NCI-H2029 (cell line): ENCODE measurements around the gene BMPR2.
"Not testable (repeated sequence)": the region's sequence is repeated elsewhere in the genome, so short reads cannot be mapped to it uniquely, and the experiment has no call there.

Experiments used
- DNase-seq: peaks from one replicate; lab custom pipeline; 2025; lab: John Stamatoyannopoulos, UW

BMPR2 gene

DNA sequence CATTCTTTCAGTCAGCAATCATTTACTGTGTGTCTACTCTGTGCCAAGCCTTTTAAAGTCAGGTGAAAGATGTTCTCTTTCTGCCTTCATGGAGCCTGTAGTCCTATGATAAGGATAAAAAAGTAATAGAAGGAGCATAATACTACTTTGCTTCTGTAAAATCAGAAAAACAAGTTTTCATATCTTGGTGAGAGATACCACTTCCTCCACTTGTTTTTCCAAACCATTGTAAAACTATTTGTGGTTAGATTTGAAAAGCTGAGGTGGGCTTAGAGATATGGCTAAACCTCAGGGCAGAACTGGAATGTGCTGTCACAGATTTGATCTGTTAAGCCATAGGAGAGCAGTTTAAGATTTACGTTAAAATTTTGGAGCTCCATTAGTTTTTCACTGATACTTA, 153.9 kb downstream of the BMPR2 start:
- no peak for DNase-seq

DNA sequence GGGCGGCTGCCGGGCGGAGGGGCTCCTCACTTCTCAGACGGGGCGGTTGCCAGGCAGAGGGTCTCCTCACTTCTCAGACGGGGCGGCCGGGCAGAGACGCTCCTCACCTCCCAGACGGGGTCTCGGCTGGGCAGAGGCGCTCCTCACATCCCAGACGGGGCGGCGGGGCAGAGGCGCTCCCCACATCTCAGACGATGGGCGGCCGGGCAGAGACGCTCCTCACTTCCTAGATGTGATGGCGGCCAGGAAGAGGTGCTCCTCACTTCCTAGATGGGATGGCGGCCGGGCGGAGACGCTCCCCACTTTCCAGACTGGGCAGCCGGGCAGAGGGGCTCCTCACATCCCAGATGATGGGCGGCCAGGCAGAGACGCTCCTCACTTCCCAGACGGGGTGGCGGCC, 159.2 kb downstream of the BMPR2 start:
- not testable (repeated sequence) for DNase-seq

DNA sequence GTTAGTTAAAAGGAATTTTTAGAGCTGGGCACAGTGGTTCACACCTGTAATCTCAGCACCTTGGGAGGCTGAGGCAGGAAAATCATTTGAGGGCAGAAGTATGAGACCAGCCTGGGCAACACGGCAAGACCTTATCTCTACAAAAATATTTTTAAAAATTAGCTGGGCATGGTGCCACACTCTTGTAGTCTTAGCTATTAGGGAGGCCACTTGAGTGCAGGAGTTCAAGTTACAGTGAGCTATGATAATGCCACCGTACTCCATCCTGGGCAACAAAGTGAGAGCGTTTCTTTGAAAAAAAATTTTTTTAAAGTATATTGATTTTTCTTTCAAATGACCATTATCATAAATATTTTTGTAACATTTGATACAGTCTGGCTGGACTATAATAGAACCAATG, 165.0 kb downstream of the BMPR2 start:
- peak; percentile 56 for DNase-seq

DNA sequence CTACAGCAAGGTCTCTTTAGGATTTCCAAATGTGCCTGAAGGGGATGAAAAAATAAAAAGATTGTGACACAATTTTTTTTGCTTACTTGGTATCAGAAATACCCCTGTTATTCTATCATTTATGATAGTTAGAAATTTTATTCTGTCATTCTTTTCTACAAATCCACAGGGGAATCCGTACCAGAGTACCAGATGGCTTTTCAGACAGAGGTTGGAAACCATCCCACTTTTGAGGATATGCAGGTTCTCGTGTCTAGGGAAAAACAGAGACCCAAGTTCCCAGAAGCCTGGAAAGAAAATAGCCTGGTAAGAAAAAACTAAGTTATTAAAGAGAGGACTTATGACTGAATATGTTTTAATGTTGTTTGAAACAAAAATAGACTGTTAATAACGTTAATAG, 166.0 kb downstream of the BMPR2 start:
- DNase-seq: no peak

DNA sequence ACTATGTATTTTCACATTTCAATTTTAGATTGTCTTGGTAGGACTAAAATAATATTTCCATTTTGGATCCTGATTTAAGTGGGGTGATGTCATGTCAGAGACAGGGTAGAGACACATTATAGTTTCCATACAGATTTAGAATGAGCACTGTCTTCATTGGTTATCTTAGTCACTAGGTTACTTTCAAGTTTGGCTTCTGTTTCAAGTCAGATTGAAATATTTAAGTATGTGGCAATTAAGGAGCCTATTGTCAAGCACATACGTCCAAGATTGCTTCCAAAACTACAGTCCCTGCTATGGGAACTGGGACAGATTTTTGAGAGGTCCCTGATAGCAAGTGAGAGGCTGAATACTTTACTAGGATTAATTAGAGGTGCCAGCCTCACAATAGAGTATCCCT, 169.4 kb downstream of the BMPR2 start:
- no peak for DNase-seq

DNA sequence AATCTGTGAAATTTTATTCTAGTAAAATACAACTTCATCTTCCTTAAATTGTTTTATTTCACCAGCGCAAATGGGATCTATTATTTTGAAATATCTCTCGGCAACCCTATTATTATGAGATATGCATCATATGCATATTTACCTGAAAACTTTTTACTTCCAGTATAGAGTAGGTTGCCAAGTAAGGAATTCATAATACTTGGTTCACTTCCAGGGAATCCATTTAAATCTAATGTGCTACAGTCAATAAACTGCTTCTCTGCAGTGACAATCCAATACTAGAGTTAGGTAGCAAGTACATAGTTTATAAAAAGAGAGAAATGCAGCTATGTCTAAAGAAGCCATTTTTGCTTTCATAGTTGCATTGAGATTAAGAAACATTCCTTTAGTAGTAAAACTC, 169.8 kb downstream of the BMPR2 start:
- no peak for DNase-seq

DNA sequence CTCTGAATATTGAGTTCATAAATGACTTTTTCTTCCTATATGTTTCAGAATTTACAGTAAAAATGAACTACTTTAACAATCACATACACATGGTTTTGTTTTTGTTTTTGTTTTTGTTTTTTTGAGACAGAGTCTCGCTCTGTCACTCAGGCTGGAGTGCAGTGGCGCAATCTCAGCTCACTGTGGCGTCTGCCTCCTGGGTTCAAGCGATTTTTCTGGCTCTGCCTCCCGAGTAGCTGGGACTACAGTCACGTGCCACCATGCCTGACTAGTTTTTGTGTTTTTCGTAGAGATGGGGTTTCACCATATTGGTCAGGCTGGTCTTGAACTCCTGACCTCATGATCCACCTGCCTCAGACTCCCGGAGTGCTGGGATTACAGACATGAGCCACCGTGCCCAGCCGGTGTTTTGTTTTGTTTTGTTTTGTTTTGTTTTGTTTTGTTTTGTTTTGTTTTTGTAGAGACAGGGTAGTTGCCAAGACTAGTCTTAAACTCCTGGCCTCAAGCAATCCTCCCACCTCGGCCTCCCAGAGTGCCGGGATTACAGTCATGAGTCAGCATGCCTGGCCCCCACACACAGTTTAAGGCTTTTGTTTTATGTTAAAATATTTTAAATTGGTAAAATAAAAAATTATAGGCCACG, 170.5 kb downstream of the BMPR2 start:
- not testable (repeated sequence) for DNase-seq

DNA sequence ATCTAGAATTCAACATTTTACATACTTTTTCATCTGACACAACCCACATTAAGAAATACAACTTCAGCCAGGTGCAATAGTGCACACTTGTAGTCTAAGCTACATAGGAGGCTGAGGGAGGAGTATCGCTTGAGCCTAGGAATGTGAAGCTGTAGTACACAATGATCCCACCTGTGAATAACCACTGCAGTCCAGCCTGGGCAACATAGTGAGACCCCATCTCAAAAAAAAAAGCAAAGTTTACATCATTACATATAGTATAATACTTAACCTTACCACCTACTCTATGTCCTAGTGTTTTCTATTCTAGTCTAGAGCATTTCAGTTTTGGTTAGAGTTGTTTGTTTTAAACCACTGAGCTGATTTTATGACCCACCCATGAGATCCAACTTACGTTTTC, 172.1 kb downstream of the BMPR2 start:
- DNase-seq: no peak

DNA sequence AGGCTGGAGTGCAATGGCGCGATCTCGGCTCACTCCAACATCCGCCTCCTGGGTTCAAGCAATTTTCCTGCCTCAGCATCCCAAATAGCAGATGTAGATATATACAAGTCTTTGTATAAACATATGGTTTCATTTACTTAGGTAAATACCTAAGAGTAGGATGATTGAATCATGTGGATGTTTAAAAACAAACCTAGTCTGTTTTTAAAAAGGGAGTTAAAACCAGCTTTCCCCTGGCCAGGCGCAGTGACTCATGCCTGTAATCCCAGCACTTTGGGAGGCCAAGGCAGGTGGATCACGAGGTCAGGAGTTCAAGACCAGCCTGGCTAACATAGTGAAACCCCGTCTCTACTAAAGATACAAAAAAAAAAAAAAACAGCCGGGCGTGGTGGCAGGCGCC, 174.9 kb downstream of the BMPR2 start:
- not testable (repeated sequence) for DNase-seq

DNA sequence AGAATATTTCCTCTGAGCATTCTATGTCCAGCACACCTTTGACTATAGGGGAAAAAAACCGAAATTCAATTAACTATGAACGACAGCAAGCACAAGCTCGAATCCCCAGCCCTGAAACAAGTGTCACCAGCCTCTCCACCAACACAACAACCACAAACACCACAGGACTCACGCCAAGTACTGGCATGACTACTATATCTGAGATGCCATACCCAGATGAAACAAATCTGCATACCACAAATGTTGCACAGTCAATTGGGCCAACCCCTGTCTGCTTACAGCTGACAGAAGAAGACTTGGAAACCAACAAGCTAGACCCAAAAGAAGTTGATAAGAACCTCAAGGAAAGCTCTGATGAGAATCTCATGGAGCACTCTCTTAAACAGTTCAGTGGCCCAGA, 179.2 kb downstream of the BMPR2 start:
- no peak for DNase-seq

DNA sequence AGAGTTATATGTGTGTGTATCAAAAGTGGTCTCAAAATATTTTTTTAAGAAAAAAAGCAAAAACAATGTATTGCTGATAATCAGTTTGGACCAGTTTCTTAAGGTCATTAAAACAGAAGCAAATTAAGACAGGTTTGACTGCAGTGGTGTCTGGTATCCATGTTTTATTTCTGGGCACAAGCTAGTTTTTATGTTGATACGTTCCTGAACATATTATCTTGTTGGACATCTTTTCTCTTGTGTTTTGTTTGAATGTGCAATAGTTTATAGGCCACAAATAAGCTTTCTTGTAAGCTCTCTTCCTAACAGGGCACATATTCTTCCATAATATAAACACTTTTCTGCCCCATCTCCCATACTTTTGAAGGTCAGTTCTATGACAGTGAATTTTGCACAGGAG, 184.1 kb downstream of the BMPR2 start:
- no peak for DNase-seq

DNA sequence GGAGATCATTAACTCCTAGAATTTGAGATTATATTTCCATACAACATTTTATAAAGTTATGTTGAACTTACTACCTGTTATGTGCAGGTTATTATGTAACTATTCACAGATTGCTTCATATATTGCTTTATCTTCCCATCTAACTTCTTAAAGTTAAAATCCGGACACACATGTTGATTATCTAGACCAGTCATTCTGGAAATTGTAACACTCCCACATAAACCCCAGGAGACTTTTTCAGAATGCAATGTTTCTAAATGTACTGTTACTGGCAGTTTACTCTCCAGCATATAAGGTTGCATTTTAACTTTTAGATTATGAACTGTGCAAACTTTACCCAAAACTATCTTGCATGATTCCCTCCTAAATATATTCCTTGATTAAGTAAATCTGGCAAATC, 188.1 kb downstream of the BMPR2 start:
- no peak for DNase-seq

DNA sequence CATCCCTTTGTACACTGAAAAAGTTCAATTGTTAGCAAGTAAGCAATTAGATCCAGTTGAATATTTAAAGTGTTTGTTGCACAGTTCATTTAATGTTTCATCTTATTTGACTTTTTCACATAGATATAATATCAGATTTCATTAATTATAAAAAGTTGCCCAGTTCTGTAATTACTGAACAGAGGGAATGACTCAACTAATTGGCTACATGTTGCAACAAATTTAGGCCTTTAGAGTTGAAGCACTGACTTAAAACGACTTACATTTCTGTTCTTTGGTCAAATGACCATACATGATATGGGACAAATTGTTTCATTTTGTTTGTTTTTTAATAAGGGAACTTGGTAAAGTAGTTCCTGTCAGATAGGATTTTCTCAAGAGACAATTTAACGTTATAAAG, 190.2 kb downstream of the BMPR2 start:
- no peak for DNase-seq

DNA sequence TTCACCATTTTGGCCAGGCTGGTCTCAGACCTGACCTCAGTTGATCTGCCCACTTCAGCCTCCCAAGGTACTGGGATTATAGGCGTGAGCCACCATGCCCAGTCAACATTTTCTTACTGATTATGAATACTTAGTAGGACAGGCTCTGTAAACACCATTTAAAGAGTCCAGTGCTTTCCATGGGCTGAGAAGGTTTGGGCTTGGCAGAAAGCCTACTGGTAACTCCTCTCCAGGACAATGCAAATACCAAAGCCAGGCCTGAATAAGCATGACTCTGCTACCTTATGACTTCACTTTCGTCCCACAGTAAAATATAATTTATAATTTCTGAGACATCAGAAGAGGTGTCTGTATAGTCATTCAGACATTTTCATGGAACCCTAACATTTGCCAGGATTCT, 198.4 kb downstream of the BMPR2 start:
- DNase-seq: no peak

DNA sequence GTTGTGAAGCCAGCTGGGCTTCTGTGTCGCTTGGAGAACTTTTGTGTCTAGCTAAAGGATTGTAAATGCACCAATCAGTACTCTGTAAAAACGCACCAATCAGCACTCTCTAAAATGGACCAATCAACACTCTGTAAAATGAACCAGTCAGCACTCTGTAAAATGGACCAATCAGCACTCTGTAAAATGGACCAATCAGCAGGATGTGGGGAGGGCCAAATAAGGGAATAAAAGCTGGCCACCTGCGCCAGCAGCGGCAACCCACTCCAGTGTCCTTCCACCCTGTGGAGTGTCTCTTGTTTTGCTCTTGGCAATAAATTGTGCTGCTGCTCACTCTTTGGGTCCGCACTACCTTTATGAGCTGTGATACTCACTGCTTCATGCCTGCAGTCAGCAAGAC, 199.1 kb downstream of the BMPR2 start:
- DNase-seq: not testable (repeated sequence)

DNA sequence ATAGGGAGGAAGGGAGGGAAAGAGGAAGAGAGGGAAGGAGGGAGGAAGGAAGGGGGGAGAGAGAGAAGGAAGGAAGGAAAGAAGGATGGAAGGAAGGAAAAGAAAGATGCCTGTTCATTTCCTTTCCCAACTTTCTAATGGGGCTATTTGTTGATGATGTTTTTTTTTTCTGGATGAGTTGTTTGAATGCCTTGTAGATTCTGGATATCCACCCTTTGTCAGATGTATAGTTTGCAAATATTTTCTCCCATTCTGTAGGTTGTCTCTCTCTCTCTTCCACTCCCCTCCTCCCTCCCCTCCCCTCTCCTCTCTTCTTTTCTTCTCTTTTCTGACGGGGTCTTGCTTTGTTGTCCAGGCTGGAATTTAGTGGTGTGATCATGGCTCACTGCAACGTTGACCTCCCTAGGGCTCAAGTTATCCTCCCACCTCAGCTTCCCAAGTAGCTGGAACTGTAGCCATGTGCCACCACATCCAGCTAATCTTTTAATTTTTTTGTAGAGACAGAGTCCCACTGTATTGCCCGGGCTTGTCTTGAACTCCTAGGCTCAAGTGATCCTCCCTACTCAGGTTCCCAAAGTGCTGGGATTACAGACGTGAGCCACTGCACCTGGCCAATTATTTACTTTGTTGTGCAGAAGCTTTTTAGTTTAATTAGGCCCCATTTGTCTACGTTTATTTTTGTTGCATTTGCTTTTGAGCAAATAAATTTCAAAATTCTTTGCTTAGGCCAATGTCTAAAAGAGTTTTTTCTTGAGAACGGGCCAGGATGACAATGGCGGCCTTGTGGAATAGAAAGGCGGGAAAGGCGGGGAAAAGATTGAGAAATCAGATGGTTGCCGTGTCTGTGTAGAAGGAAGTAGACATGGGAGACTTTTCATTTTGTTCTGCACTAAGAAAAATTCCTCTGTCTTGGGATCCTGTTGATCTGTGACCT, 201.4 kb downstream of the BMPR2 start:
- peak; percentile 3 for DNase-seq

DNA sequence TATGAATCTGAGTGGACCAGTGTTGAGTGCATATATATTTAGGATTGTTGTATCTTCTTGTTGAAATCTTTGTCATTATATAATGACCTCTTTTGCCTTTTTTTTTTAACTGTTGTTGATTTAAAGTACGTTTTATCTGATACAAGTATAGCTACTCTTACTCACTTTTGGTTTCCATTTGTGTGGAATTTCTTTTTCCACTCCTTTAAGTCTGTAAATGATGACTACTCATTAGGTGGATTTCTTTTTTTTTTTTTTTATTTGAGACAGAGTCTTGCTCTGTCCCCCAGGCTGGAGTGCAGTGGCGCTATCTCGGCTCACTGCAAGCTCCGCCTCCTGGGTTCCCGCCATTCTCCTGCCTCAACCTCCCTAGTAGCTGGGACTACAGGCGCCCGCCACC, 206.7 kb downstream of the BMPR2 start:
- not testable (repeated sequence) for DNase-seq

DNA sequence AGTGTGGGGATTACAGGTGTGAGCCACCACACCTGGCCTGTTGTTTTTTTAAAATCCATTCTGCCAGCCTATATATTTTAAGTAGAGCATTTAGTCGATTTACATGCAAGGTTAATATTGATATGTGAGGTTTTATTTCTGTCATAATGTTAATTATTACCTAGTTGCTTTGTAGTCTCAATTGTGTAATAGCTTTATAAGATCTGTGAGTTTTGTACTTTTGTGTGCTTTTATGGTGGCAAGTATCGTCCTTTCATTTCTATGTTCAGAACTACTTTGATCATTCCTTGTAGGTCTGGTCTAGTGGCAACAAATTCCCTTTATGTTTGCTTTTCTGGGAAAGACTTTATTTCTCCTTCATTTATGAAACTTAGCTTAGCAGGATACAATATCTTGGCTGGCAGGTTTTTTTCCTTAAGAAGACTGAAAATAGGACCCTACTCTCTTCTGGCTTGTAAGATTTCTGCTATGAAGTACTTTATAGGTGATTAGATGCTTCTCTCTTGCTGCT, 207.6 kb downstream of the BMPR2 start:
- no peak for DNase-seq

DNA sequence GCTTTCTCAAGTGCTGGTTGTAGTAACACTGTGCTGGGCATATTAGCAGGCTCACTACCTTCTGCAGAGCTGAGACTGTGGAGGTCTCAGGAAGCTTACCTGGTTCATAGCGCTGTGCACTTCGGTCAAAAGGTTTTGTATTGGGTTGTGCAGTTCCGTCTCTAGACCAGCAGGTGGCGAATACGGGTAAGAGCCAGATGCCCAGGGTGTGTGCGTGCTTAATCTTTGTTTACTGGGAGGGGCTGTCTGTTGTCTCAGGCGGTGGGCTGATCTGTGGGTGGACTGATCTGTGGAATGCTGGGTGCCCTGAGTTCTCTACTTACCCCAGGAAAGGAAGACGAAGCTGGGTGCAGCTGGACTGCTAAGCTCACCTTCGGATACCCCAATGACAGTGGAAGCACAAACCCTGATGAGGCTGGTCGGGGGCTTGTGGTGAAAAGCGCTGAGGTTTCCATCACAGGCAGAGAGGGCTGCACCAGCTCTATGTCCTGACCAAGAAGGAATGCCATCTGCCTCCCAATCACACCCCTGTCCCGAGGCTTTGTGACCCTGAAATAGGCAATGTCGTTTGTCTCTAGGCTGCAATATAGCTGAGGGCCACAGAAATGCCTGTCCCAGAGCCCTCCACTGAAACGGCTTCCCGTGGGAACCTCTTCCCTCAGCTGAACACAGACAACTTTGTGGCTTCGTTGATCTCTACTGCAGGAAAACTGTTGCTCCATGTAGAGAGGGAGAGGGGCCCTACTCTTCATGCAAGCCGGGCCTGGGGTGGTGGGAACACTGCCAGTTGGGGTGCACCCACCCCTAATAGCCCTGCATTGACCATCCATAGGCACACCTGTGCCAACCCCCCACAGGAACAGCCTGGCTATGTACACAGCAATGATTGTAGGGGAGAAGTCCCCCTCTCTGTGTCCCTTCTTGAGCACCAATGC, 212.8 kb downstream of the BMPR2 start:
- DNase-seq: peak; percentile 59

DNA sequence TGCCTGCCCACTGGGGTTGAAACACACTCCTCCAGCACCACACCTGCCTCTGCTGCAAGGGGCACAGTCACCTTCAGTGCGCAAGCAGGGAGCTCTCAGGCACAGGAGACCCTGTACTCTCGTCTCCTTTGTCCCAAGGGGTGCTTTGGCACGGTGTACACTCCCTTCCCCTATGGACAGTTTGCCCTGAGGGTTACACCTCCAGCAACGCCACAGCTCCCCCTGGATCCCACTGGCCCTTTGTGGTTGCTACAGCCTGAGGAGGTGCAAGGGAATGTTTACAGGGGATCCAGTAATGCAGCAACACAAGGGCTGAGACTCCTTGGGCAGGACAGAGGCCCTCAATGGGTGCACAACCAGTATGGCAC, 213.4 kb downstream of the BMPR2 start:
- DNase-seq: no peak

DNA sequence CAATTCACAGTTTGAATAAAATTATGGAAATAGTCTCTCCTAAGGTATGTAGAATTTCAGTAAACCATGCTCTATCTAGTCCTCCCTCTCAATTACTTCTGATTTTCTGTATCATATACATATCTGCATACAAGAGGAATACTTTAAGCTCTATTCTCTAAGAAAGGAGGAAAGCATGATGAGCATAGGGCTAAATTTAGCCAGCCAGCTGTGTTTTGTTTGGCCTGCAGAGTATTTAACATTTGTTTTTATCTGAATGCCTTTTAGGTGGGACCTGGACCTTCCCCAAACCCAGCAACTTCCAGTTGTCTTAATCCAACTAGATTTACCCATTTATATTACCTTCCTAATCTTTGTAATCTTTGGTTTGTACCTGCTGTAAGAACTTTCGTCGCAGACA, 216.4 kb downstream of the BMPR2 start:
- DNase-seq: no peak

DNA sequence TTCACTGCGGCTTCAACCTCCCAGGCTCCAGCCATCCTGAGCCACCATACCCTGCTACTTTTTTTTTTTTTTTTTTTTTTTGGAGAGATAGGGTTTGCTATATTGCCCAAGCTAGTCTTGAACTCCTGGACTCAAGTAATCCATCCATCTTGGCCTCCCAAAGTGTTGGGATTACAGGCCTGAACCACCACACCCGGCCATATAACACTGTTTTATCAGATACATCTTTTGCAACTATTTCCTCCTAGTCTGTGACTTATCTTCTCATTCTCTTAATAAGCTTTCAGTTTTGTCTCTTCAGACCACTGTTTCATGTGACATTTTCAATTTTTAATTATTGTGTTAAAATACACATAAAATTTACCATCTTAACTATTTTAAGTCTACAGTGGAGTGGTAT, 223.0 kb downstream of the BMPR2 start:
- DNase-seq: no peak
